GM12878 (cell line): ENCODE measurements around the gene MCM9. TPM values are rescaled to one million over a fixed set of nuclear protein-coding genes. Genes with fewer than 3 reads are reported as not detected.

ENCODE experiments used
- BCL11A ChIP-seq: IDR thresholded peaks from 2 replicates; pipeline ENCODE4 v1.6.1; 2011; ENCODE audit warnings: low read depth, low read length
- ETV6 ChIP-seq, 2 experiments: fragments of 450-650 bp in 1 of 2; IDR thresholded peaks in 1 of 2; conservative IDR thresholded peaks in 1 of 2; 2 replicates each; pipeline ENCODE4 v1.6.1; 2014; ENCODE audit warnings: antibody characterized with exemption in 1 of 2, borderline replicate concordance in 1 of 2, low read depth in 1 of 2, mild to moderate bottlenecking in 1 of 2, moderate library complexity in 1 of 2
- IRF4 ChIP-seq: IDR thresholded peaks from 2 replicates; pipeline ENCODE4 v1.6.1; 2011; ENCODE audit warnings: low read depth, low read length
- KAT2A ChIP-seq: conservative IDR thresholded peaks from 2 replicates; pipeline ENCODE4 v1.6.1; 2011; ENCODE audit warnings: low read depth, low read length; ENCODE audit not compliant: control insufficient read depth
- NFYB ChIP-seq: IDR thresholded peaks from 2 replicates; pipeline ENCODE4 v1.6.1; 2011; ENCODE audit warnings: low read depth, mild to moderate bottlenecking, low read length, improper control_type of control experiment, moderate library complexity; ENCODE audit not compliant: insufficient read depth
- PAX8 ChIP-seq: fragments of 450-650 bp; IDR thresholded peaks from 2 replicates; pipeline ENCODE4 v1.6.1; 2017; ENCODE audit warnings: mild to moderate bottlenecking, moderate library complexity
- PBX3 ChIP-seq: IDR thresholded peaks from 2 replicates; pipeline ENCODE4 v1.6.1; 2011; ENCODE audit warnings: mild to moderate bottlenecking, low read depth, low read length, moderate library complexity; ENCODE audit not compliant: insufficient replicate concordance
- RB1 ChIP-seq: fragments of 450-650 bp; formaldehyde crosslinking; IDR thresholded peaks from 2 replicates; pipeline ENCODE4 v1.6.1; 2017; ENCODE audit warnings: mild to moderate bottlenecking, borderline replicate concordance
- SIX5 ChIP-seq: IDR thresholded peaks from 2 replicates; pipeline ENCODE4 v1.6.1; 2011; ENCODE audit warnings: mild to moderate bottlenecking, low read depth, low read length, moderate library complexity; ENCODE audit not compliant: severe bottlenecking
- SRF ChIP-seq, 2 experiments: IDR thresholded peaks; 2 replicates each; pipeline ENCODE4 v1.6.1; 2011; ENCODE audit warnings: low read depth in 2 of 2, low read length in 2 of 2, mild to moderate bottlenecking in 1 of 2, moderate library complexity in 1 of 2
- STAT1 ChIP-seq: fragments of 450-650 bp; conservative IDR thresholded peaks from 2 replicates; pipeline ENCODE4 v1.6.1; 2014; ENCODE audit warnings: antibody characterized with exemption, mild to moderate bottlenecking
- TCF3 ChIP-seq: IDR thresholded peaks from 2 replicates; pipeline ENCODE4 v1.6.1; 2012; ENCODE audit warnings: low read depth, mild to moderate bottlenecking, low read length, borderline replicate concordance; ENCODE audit not compliant: insufficient read depth
- ZBTB40 ChIP-seq: fragments of 450-650 bp; IDR thresholded peaks from 2 replicates; pipeline ENCODE4 v1.6.1; 2016; ENCODE audit warnings: mild to moderate bottlenecking, moderate library complexity, borderline replicate concordance
- polyA plus RNA-seq, 11 experiments: library from polyadenylated mRNA; depleted of rRNA in 4 of 11; unstranded in 6 of 11; stranded (reverse) in 5 of 11; fragments of >200 nt; fragmentation: Nextera tagmentation in 4 of 11; fragmentation: Illumina TruSeq in 1 of 11; extraction: Ambion mirVana in 4 of 11; extraction: Trizol in 1 of 11; gene quantifications; 1 replicate in 1 of 11; 2 replicates in 10 of 11; pipeline versions ENCODE4 v1.2.1 to v1.2.3, GENCODE V29; 2011 to 2016; ENCODE audit warnings: inconsistent platforms in 2 of 11, missing spikeins in 2 of 11, low read depth in 1 of 11
- total RNA-seq, 4 experiments: library from RNA; depleted of rRNA in 3 of 4; stranded (reverse); fragments of >200 nt in 3 of 4; fragmentation: Illumina TruSeq in 1 of 4; extraction: Trizol in 1 of 4; gene quantifications; 2 replicates each; pipeline versions ENCODE4 v1.2.1 to v1.2.3, GENCODE V29; 2013 to 2021
- TF ChIP-seq, protein P1 (sequence below): IDR thresholded peaks from 2 replicates; pipeline ENCODE4 v1.6.1; 2011; ENCODE audit warnings: borderline replicate concordance, low read depth, mild to moderate bottlenecking, moderate library complexity, low read length; ENCODE audit not compliant: insufficient read depth, poor library complexity, severe bottlenecking
- TF ChIP-seq, protein P2 (sequence below): fragments of 450-650 bp; IDR thresholded peaks from 2 replicates; pipeline ENCODE4 v1.6.1; 2014; ENCODE audit warnings: mild to moderate bottlenecking
- TF ChIP-seq, protein P3 (sequence below): fragments of 150-350 bp; IDR thresholded peaks from 2 replicates; pipeline ENCODE4 v1.6.1; 2016; ENCODE audit warnings: low read depth, low read length

The MCM9 gene
- total and polyA plus RNA-seq, 10 of the 15 experiments (the other 5 are each of a cell fraction or from before 2014, with no cell fraction given) = 3.4 to 18.5 (median 9.7) TPM

GRCh38 chr6:118844915-118845314 is 90.0 kb downstream of the MCM9 start (continued):
- TF ChIP-seq ZBTB40 (no peak), NFYB (0 out of 2 replicates have a peak, but pooled peaks have one; percentile 18), PAX8 (no peak), PBX3 (no peak), SRF (IDR thresholded peaks at IDR 0.05; ENCODE audit: low read depth in 2 of 2, low read length in 2 of 2) (no peak), KAT2A (no peak), STAT1 (no peak), TCF3 (no peak), ETV6 (conservative IDR thresholded peaks at IDR 0.05 in 1 of 2, IDR thresholded peaks at IDR 0.05 in 1 of 2; ENCODE audit: borderline replicate concordance in 1 of 2, low read depth in 1 of 2) (peak in 1 of 2 experiments; percentile 53; a peak in 1 of 4 replicates), IRF4 (peak; percentile 41; the same call in 1 of the 2 replicates), SIX5 (no peak), BCL11A (no peak), RB1 (no peak)
- TF ChIP-seq, protein P1, sequence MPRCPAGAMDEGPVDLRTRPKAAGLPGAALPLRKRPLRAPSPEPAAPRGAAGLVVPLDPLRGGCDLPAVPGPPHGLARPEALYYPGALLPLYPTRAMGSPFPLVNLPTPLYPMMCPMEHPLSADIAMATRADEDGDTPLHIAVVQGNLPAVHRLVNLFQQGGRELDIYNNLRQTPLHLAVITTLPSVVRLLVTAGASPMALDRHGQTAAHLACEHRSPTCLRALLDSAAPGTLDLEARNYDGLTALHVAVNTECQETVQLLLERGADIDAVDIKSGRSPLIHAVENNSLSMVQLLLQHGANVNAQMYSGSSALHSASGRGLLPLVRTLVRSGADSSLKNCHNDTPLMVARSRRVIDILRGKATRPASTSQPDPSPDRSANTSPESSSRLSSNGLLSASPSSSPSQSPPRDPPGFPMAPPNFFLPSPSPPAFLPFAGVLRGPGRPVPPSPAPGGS = peak; percentile 64
- TF ChIP-seq, protein P2, sequence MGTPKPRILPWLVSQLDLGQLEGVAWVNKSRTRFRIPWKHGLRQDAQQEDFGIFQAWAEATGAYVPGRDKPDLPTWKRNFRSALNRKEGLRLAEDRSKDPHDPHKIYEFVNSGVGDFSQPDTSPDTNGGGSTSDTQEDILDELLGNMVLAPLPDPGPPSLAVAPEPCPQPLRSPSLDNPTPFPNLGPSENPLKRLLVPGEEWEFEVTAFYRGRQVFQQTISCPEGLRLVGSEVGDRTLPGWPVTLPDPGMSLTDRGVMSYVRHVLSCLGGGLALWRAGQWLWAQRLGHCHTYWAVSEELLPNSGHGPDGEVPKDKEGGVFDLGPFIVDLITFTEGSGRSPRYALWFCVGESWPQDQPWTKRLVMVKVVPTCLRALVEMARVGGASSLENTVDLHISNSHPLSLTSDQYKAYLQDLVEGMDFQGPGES = no peak
- TF ChIP-seq, protein P3, sequence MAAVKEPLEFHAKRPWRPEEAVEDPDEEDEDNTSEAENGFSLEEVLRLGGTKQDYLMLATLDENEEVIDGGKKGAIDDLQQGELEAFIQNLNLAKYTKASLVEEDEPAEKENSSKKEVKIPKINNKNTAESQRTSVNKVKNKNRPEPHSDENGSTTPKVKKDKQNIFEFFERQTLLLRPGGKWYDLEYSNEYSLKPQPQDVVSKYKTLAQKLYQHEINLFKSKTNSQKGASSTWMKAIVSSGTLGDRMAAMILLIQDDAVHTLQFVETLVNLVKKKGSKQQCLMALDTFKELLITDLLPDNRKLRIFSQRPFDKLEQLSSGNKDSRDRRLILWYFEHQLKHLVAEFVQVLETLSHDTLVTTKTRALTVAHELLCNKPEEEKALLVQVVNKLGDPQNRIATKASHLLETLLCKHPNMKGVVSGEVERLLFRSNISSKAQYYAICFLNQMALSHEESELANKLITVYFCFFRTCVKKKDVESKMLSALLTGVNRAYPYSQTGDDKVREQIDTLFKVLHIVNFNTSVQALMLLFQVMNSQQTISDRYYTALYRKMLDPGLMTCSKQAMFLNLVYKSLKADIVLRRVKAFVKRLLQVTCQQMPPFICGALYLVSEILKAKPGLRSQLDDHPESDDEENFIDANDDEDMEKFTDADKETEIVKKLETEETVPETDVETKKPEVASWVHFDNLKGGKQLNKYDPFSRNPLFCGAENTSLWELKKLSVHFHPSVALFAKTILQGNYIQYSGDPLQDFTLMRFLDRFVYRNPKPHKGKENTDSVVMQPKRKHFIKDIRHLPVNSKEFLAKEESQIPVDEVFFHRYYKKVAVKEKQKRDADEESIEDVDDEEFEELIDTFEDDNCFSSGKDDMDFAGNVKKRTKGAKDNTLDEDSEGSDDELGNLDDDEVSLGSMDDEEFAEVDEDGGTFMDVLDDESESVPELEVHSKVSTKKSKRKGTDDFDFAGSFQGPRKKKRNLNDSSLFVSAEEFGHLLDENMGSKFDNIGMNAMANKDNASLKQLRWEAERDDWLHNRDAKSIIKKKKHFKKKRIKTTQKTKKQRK = no peak
